GM12878 (cell line): ENCODE data around the gene ASXL2. TPM values are rescaled to one million over a fixed set of nuclear protein-coding genes. Genes with fewer than 3 reads are reported as not detected.

Source experiments
- ATF7 ChIP-seq: fragments of 450-650 bp; IDR thresholded peaks from 2 replicates; pipeline ENCODE4 v1.6.1; 2016; ENCODE audit warnings: low read depth, mild to moderate bottlenecking
- GATAD2B ChIP-seq: fragments of 450-650 bp; conservative IDR thresholded peaks from 2 replicates; pipeline ENCODE4 v1.6.1; 2017; ENCODE audit warnings: low read depth, mild to moderate bottlenecking, moderate library complexity
- HDGF ChIP-seq: fragments of 450-650 bp; IDR thresholded peaks from 2 replicates; pipeline ENCODE4 v1.6.1; 2016; ENCODE audit warnings: antibody characterized with exemption
- JUND ChIP-seq: IDR thresholded peaks from 2 replicates; pipeline ENCODE4 v1.6.1; 2012; ENCODE audit warnings: low read depth, mild to moderate bottlenecking, low read length, improper control_type of control experiment, moderate library complexity
- MAX ChIP-seq: IDR thresholded peaks from 2 replicates; pipeline ENCODE4 v1.6.1; 2012; ENCODE audit warnings: low read depth, low read length, improper control_type of control experiment
- MEF2B ChIP-seq: fragments of 450-650 bp; IDR thresholded peaks from 2 replicates; pipeline ENCODE4 v1.6.1; 2018; ENCODE audit warnings: mild to moderate bottlenecking, moderate library complexity; ENCODE audit not compliant: partially characterized antibody, poor library complexity, severe bottlenecking
- NBN ChIP-seq: fragments of 450-650 bp; IDR thresholded peaks from 2 replicates; pipeline ENCODE4 v1.6.1; 2016
- NFYA ChIP-seq: IDR thresholded peaks from 2 replicates; pipeline ENCODE4 v1.6.1; 2011; ENCODE audit warnings: low read depth, mild to moderate bottlenecking, low read length, improper control_type of control experiment, borderline replicate concordance
- POLR2A ChIP-seq: IDR thresholded peaks from 2 replicates; pipeline ENCODE4 v1.6.1; 2011; ENCODE audit warnings: low read depth, mild to moderate bottlenecking, low read length
- RELA ChIP-seq: fragments of 450-650 bp; IDR thresholded peaks from 2 replicates; pipeline ENCODE4 v1.8.0; 2014; ENCODE audit warnings: borderline replicate concordance; ENCODE audit not compliant: partially characterized antibody
- RUNX3 ChIP-seq: IDR thresholded peaks from 2 replicates; pipeline ENCODE4 v1.6.1; 2012; ENCODE audit warnings: low read length, inconsistent platforms
- SKIL ChIP-seq: fragments of 450-650 bp; IDR thresholded peaks from 2 replicates; pipeline ENCODE4 v1.6.1; 2017; ENCODE audit warnings: mild to moderate bottlenecking, low read depth, inconsistent platforms; ENCODE audit not compliant: poor library complexity, severe bottlenecking
- SMAD5 ChIP-seq: IDR thresholded peaks from 2 replicates; pipeline ENCODE4 v1.6.1; 2016; ENCODE audit warnings: antibody characterized with exemption, low read depth
- SP1 ChIP-seq: IDR thresholded peaks from one replicate; pipeline ENCODE4 v1.6.1; 2011; ENCODE audit warnings: low read depth, low read length
- STAT1 ChIP-seq: fragments of 450-650 bp; conservative IDR thresholded peaks from 2 replicates; pipeline ENCODE4 v1.6.1; 2014; ENCODE audit warnings: antibody characterized with exemption, mild to moderate bottlenecking
- TAF1 ChIP-seq: IDR thresholded peaks from 2 replicates; pipeline ENCODE4 v1.6.1; 2011; ENCODE audit warnings: mild to moderate bottlenecking, low read depth, low read length, borderline replicate concordance
- TCF12 ChIP-seq: IDR thresholded peaks from 2 replicates; pipeline ENCODE4 v1.6.1; 2011; ENCODE audit warnings: low read depth, mild to moderate bottlenecking, low read length
- ZBTB11 ChIP-seq: fragments of 450-650 bp; formaldehyde crosslinking; IDR thresholded peaks from 2 replicates; pipeline ENCODE4 v1.5.0; 2022; ENCODE audit warnings: mild to moderate bottlenecking, missing genetic modification characterization
- ZBTB4 ChIP-seq: fragments of 450-650 bp; formaldehyde crosslinking; IDR thresholded peaks from 2 replicates; pipeline ENCODE4 v1.4.0; 2022; ENCODE audit warnings: mild to moderate bottlenecking, moderate library complexity
- polyA plus RNA-seq, 11 experiments: library from polyadenylated mRNA; depleted of rRNA in 4 of 11; unstranded in 6 of 11; stranded (reverse) in 5 of 11; fragments of >200 nt; fragmentation: Nextera tagmentation in 4 of 11; fragmentation: Illumina TruSeq in 1 of 11; extraction: Ambion mirVana in 4 of 11; extraction: Trizol in 1 of 11; gene quantifications; 1 replicate in 1 of 11; 2 replicates in 10 of 11; pipeline versions ENCODE4 v1.2.1 to v1.2.3, GENCODE V29; 2011 to 2016; ENCODE audit warnings: inconsistent platforms in 2 of 11, missing spikeins in 2 of 11, low read depth in 1 of 11
- total RNA-seq, 4 experiments: library from RNA; depleted of rRNA in 3 of 4; stranded (reverse); fragments of >200 nt in 3 of 4; fragmentation: Illumina TruSeq in 1 of 4; extraction: Trizol in 1 of 4; gene quantifications; 2 replicates each; pipeline versions ENCODE4 v1.2.1 to v1.2.3, GENCODE V29; 2013 to 2021

ASXL2 gene
- total and polyA plus RNA-seq, 10 of the 15 experiments (the other 5 are each of a cell fraction or from before 2014, with no cell fraction given), result 1.3 to 17.7 (median 5.5) TPM

- TF ChIP-seq SKIL, result peak; percentile 37
- TF ChIP-seq HDGF, result peak; percentile 40; the same call in 1 of the 2 replicates
- TF ChIP-seq TAF1, result peak; percentile 77; the same call in 1 of the 2 replicates
- peak; percentile 95 for TF ChIP-seq POLR2A
- no peak for TF ChIP-seq NBN
- peak; percentile 53 for TF ChIP-seq ATF7
- 0 out of 2 replicates have a peak, but pooled peaks have one; percentile 23 for TF ChIP-seq ZBTB4 (CRISPR knock-in tag)
- no peak for TF ChIP-seq NFYA
- TF ChIP-seq MEF2B, result no peak
- peak; percentile 40; the same call in 1 of the 2 replicates for TF ChIP-seq GATAD2B
- 0 out of 2 replicates have a peak, but pooled peaks have one; percentile 9 for TF ChIP-seq JUND
- TF ChIP-seq RELA, result no peak
- TF ChIP-seq ZBTB11 (CRISPR knock-in tag), result no peak
- TF ChIP-seq MAX, result peak; percentile 41; the same call in 1 of the 2 replicates
- 0 out of 2 replicates have a peak, but pooled peaks have one; percentile 53 for TF ChIP-seq STAT1
- TF ChIP-seq SMAD5, result peak; percentile 79; the same call in 1 of the 2 replicates
- TF ChIP-seq SP1, result peak; percentile 46
- peak; percentile 73 for TF ChIP-seq RUNX3
- 0 out of 2 replicates have a peak, but pooled peaks have one; percentile 9 for TF ChIP-seq TCF12
Observed at GRCh38 chr2:25878361-25879132, at the start of gene ASXL2 (continued).
